OCI-M2 (cell line): Measurements from ENCODE around the gene KCNA4.
"Not testable (repeated sequence)": the region's sequence is repeated elsewhere in the genome, so short reads cannot be mapped to it uniquely, and the experiment has no call there.

Experiments
- DNase-seq: peaks from one replicate; lab custom pipeline; 2025; ENCODE audit not compliant: unreplicated experiment; lab: John Stamatoyannopoulos, UW

KCNA4 gene

GRCh38 chr11:30016588-30017363 lies at the start of gene KCNA4:
Gene KCNA4, minus strand, starts transcription at chr11:30017030. Its CDS starts 4,352 bp downstream, at chr11:30012678.
- no peak for DNase-seq

DNA sequence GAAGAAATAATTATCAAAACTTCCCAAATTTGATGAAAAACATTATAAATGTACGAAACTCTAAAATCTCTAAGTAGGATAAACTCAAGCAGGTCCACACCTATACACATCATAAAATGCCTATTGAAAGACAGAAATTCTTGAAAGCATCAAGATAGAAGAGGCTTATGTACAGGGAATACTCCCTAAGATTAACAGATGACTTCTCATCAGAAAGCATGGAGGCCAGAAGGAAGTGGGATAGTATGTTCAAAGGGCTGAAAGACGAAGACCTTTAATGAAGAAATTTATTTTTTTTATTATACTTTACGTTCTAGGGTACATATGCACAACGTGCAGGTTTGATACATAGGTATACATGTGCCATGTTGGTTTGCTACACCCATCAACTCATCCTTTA lies 45.3 kb upstream of the KCNA4 start:
- no peak for DNase-seq

GRCh38 chr11:30059172-30059815 lies 42.5 kb upstream of the KCNA4 start:
- no peak for DNase-seq

DNA sequence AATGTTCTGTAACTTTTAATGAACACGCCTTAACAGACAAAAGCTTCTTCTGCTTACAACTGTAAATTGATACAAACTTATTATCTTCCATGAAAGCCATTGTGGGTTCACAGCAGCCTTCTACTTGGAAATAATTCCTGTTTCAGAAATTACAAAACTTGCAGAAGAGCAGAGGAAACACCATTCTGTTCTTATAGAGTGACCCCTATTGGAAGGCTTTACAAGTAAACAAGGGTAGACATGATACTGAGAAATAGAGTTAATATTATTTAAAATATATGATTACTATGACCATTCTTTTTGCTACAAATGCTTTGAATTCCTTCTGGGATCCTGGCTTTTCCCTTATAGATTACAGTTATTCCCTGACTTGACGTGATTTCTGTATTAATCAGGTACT lies 32.4 kb upstream of the KCNA4 start:
- no peak for DNase-seq

- no peak for DNase-seq
Observed at GRCh38 chr11:30046578-30046945, 29.7 kb upstream of the KCNA4 start.

GRCh38 chr11:30045921-30046577 lies 29.2 kb upstream of the KCNA4 start:
- DNase-seq: no peak

GRCh38 chr11:30045144-30045543 lies 28.3 kb upstream of the KCNA4 start:
- DNase-seq: no peak

DNA sequence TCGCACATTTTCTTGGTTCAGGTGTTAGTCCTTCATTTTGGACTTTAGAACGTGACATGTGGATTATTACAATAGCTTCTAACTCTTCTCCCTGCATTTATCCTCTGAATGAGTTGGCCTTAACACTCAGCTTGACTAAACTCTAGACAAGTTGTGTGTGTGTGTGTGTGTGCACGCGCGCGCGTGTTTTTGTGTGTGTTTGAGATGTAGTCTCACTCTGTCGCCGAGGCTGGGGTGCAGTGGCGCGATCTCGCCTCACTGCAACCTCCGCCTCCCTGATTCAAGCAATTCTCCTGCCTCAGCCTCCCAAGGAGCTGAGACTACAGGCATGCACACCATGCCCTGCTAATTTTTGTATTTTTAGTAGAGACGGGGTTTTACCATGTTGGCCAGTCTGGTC lies 24.3 kb upstream of the KCNA4 start:
- DNase-seq: no peak

- DNase-seq: not testable (repeated sequence)
Observed at GRCh38 chr11:30034746-30035145, 17.9 kb upstream of the KCNA4 start.

DNA sequence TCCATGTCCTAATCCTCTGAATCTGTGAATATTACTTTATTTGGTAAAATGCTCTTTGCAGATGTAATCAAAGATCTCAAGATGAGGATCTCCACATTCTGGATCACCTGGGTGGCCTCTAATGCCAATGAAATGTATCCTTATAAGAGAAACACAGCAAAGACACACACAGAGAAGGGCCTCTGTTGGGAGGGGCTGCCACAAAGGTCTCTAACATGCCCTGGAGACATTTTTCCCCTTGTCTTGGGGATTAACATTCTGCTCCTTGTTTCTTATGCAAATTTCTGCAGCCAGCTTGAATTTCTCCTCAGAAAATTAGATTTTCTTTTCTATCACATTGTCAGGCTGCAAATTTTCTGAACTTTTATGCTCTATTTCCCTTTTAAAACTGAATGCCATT lies 17.3 kb upstream of the KCNA4 start:
- not testable (repeated sequence) for DNase-seq

DNA sequence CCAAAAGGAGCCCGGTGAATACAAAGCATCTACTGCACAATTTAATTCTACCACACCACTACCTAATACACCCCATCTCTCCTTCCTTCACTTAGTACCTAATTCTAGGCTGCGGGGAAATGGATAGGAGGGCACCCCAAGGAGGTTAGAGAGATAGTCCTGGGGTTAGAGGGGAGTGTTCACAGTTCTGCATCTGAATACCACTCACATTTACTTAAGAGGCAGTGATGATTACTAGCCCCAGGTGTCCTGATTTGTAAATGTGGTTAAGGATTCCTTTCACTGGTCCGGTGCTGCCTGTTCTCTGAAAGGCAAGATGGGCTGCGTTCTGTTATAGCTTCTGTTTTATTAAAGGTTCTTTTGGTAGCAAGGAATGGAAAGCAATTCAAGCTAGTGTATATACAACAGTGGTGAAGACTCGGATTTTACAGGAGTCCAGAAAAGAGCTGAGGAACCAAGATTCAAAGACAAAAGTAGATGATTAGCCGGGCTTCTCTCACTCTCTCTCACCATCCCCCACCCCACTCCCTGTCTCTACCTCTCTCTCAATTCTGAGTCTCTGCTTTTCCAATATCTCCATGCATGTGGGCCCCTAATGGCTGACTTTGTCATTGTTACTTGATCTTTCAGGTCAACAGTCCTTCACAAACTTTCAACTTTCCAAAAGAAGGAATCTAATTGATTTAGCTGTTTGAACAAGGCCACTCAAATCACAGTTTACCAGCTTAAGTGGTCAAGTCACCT lies 8.7 kb upstream of the KCNA4 start:
- no peak for DNase-seq

DNA sequence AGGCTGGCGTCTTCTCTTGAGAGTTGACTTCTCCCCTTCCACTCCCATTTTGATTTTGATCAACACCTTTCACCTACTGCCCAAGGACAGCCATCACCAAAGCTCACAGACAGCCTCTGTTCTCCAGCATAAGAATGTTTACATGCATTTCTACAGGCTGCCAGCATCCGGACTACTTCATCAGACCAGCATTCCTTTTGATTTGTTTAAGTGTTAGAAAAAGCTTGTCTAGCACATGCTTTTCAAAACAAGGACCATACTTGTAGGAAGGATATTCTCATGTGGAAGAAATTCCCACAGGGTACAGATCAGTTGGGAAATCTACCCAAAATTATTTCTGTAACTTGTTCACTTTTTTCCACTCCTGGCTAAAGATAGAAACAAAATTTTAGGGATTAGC lies 6.2 kb upstream of the KCNA4 start:
- DNase-seq: no peak

DNA sequence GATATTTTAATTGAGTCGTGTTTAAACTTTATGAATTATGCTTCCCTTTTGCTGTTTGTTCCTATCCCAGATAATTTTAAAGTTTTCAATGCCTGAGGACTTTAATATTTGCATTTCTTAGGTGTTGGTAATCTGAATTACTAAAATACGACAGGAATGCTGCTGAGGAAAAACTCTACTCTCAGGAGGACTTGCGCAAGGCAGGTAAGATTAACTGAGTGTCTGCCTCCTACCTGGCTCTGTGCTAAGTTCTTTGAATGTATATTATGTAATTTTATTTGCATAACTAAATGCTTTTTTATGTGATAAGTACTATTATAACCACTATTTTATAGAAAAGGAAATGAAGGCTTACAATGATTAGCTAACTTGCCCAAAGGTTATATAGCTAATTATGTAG lies 2.7 kb upstream of the KCNA4 start:
- DNase-seq: no peak

GRCh38 chr11:30018495-30018894 lies 1.7 kb upstream of the KCNA4 start:
- no peak for DNase-seq

DNA sequence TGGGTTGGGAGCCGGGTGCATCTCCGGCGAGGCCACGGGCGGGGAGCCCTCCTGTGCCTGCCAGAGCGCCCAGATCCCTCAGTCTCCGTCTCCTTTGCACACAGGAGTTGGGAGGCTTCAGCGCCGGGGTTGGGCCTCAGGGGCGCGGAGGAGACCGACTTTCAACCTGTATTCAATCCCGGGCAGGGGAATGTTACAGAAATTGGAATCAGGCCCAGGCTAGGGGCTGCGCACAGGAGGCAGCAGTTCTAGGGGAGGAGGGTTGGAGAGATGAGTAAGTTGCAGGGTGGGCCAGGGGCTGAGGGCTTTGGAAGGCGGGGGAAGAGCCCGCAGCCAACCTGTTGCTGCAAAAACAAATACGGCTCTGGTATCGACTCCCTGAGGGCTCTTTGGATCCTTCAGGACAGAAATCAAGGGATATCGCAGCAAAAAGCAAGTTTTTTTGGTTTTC lies 640 bp upstream of the KCNA4 start:
- DNase-seq: no peak

GRCh38 chr11:30015725-30016412 lies 961 bp downstream of the KCNA4 start:
- DNase-seq: no peak

DNA sequence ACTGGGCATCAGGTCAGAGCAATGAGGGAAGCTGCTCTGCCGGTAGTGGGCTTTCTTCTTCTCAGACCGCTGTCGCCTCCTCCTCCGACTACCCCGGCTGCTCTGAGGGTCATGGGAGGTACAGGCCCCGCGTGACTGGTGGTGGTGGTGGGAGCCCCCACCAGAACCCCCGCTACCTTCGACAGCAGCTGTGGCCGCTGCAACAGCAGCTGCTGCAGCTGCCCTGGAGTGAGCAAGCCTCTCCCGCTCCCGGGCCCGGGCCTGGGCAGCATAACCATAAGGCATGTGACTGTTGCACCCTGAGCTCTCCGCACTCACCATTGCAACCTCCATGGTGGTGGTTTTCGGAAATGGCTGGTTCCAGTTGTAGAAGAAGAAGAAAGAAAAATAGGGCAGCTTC lies 4.5 kb downstream of the KCNA4 start:
- DNase-seq: no peak

DNA sequence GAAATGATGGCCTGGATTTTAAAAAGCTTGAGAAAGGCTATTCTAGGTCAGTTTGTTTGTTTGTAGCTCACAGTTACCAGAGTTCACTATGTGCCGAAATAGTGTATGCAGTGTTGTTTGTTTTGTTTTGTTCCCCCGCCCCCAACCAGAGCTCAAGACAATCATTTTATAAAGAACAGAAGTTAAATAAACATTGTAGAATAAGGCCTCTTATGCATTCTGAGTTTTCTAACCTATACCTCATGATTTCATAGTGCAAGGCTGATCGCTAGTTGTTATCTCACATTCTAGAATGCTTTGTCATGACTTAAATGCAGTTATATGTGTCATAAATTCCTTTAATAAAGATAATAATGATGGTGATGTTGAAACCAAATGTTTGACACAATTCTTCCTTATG lies 7.8 kb downstream of the KCNA4 start:
- DNase-seq: no peak

GRCh38 chr11:30006876-30007275 lies 10.0 kb downstream of the KCNA4 start:
- no peak for DNase-seq

DNA sequence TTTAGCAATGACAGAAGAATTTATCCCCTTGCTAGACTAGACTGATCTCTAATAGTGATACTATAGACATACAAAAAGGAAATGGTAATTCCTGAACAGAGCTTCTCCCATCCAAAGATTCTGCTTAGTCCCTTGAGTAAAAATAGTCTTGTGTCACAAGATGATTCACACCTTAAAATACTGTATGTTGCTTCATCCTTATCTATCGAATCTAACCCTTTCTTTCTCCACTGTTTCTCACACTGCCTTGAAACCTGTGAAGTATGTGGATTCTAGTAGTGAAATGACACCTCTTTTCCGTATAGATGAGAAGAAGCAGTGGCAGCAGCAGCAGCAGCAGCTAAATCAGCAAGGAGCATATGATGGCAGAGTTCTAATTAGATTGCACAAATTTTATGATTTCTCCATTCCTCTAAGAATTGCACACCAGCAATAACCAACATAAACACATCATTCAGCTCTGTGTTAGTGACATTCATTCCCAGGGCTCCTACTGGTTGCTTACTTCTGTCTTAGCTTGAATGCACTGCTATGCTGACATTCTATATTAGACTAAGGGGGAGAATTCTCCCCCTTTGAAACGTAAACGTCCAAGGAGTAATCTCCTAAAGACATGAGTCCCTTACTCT lies 14.6 kb downstream of the KCNA4 start:
- DNase-seq: no peak
